GM10248 (cell line): Measurements from ENCODE around the gene EFCAB9.

Experiments
- CTCF ChIA-PET: fragments of 300-600 bp; sonication (Branson Sonifier 250); formaldehyde crosslinking; extraction: SDS; loops from one replicate; lab custom pipeline; 2021; ENCODE audit warnings: antibody characterized with exemption; lab: Yijun Ruan, JAX
- POLR2A ChIA-PET: fragments of 350-650 bp; sonication (Branson Sonifier 250); formaldehyde crosslinking; extraction: SDS; loops from one replicate; lab custom pipeline; 2020; ENCODE audit warnings: antibody characterized with exemption; lab: Yijun Ruan, JAX
- DNase-seq: peaks from one replicate; pipeline ENCODE4 v3.0.0; 2012; ENCODE audit errors: extremely low spot score
- CTCF ChIP-seq: IDR thresholded peaks from 2 replicates; pipeline ENCODE4 v1.5.1; 2012; ENCODE audit warnings: mild to moderate bottlenecking, low read depth; ENCODE audit errors: extremely low read depth, missing control alignments, control extremely low read depth

Gene EFCAB9

GRCh38 chr5:172209714-172210113 is 15.7 kb downstream of the EFCAB9 start:
- DNase-seq: no peak
- no peak for TF ChIP-seq CTCF
- CTCF ChIA-PET: interaction anchor here (1.0 kb wide), 2 partner anchors 12 to 20 kb away, joined by 3 to 4 read pairs; no protein-coding TSS in a partner anchor
- POLR2A ChIA-PET: no interaction called here

DNA sequence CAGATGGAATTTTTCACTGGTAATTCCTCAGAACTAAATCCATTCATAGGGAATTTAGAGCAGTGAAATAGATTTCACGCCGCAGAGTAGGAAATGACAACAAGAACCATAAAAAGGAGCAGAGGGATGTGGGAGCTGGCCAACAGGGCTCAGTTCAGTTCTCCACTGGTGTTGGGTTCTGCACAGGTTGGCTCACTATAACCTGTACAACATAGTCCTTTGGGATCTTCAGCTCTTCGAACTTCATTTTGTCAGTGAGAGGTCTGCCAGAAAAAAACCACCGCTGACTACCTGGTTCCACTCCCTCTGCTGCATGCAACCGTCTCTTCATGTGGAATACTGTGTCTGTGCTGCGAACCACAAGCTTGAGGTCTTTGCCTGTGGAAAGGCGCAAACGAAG is 17.7 kb downstream of the EFCAB9 start:
- TF ChIP-seq CTCF: no peak
- CTCF ChIA-PET: interaction anchor here (0.9 to 2.0 kb wide), 6 partner anchors 8 to 72 kb away, joined by 3 to 9 read pairs (median 4); partner anchors contain the start of genes STK10 and UBTD2
- DNase-seq: no peak
- POLR2A ChIA-PET: no interaction called here

DNA sequence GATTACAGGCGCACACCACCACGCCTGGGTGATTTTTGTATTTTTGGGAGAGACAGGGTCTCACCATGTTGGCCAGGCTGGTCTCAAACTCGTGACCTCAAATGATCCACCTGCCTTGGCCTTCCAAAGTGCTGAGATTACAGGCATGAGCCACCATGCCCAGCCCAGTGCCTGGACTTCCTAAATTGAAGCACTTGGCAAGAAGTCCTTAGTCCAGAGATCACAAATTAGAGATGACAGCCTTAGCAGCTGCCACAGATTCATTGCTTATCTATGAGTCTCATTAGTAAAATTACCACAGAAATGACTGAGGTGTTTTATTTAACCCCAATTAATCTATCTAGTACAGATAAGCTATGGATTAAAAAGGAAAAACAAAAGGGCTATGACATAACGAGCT is 19.2 kb downstream of the EFCAB9 start:
- no peak for DNase-seq
- ChIA-PET CTCF (interaction anchor here (0.9 to 1.7 kb wide), 6 partner anchors 9 to 70 kb away, joined by 3 to 5 read pairs (median 4); partner anchors contain the start of gene EFCAB9), POLR2A (no interaction called here)
- TF ChIP-seq CTCF: no peak

- no peak for DNase-seq
- CTCF ChIA-PET: no interaction called here
- POLR2A ChIA-PET: interaction anchor here (0.6 kb wide), 1 partner anchor 60 kb away, joined by 3 read pairs; no protein-coding TSS in a partner anchor
- TF ChIP-seq CTCF: no peak
Observed at GRCh38 chr5:172216345-172216744, 22.4 kb downstream of the EFCAB9 start.

GRCh38 chr5:172219296-172219695 is 25.3 kb downstream of the EFCAB9 start:
- ChIA-PET CTCF (no interaction called here), POLR2A (no interaction called here)
- TF ChIP-seq CTCF: no peak
- no peak for DNase-seq

- TF ChIP-seq CTCF: no peak
- ChIA-PET POLR2A (interaction anchor here (0.6 kb wide), 1 partner anchor 113 kb away, joined by 3 read pairs; no protein-coding TSS in a partner anchor), CTCF (interaction anchor here (1.0 to 3.0 kb wide), 7 partner anchors 13 to 118 kb away, joined by 3 to 17 read pairs (median 3); partner anchors contain the start of genes STK10 and UBTD2)
- peak; percentile 45 for DNase-seq
Observed at GRCh38 chr5:172223901-172224873, 30.2 kb downstream of the EFCAB9 start.
